GM23248 (cell line): ENCODE results near the gene ZNF112.

Experiments
- EZH2 ChIP-seq: fragments of 200-600 bp; sonication (generic); IDR thresholded peaks from 2 replicates; pipeline ENCODE4 v1.6.1; 2018; ENCODE audit warnings: antibody characterized with exemption, mild to moderate bottlenecking; ENCODE audit not compliant: insufficient read depth, poor library complexity, severe bottlenecking
- EZH2phosphoT487 ChIP-seq: fragments of 200-600 bp; sonication (generic); IDR thresholded peaks from 2 replicates; pipeline ENCODE4 v1.6.1; 2018; ENCODE audit warnings: antibody characterized with exemption, moderate library complexity, mild to moderate bottlenecking, low read depth; ENCODE audit not compliant: insufficient read depth

DNA sequence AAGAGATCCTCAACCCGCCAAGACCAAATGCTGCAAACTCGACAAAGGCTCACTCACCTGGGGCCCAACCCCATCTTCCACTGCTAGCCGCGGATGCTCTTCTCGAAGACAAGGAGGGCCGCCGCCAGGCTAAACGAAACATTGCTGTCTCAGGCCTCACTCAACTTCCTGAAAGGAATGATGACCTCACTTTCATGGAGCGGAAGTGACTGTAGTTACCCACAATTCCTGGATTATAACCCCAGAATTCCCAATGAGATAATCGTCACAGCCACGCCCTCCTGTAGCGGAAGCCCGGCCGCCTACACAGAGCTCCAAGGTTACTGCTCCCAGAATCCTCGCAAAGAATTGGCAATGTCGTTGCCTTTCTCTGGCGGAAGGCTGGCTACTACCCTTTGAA lies 10.5 kb upstream of the ZNF112 start:
- TF ChIP-seq EZH2 (no peak), EZH2phosphoT487 (no peak)
